H9 (cell line): ENCODE measurements around the gene CORO7. TPM values are rescaled to one million over a fixed set of nuclear protein-coding genes. Genes with fewer than 3 reads are reported as not detected.

Experiments used
- DNase-seq: peaks from one replicate; pipeline ENCODE4 v3.0.0-alpha.2; 2017
- H2AFZ ChIP-seq: one replicate; pipeline ENCODE4 v1.6.1; 2013; ENCODE audit warnings: mild to moderate bottlenecking, low read length, control low read depth, moderate library complexity
- H2AK5ac ChIP-seq: 2 replicates; pipeline ENCODE4 v1.6.1; 2013; ENCODE audit warnings: low read length, control low read depth, mixed read lengths; ENCODE audit not compliant: insufficient read length
- H2BK120ac ChIP-seq: one replicate; pipeline ENCODE4 v1.6.1; 2013; ENCODE audit warnings: low read depth, mild to moderate bottlenecking, low read length, control low read depth, inconsistent platforms; ENCODE audit not compliant: poor library complexity, severe bottlenecking
- H2BK12ac ChIP-seq: 2 replicates; pipeline ENCODE4 v1.6.1; 2013; ENCODE audit warnings: low read length, control low read depth, mixed read lengths, low read depth; ENCODE audit not compliant: insufficient read length
- H2BK15ac ChIP-seq: 2 replicates; pipeline ENCODE4 v1.6.1; 2013; ENCODE audit warnings: low read depth, low read length, control low read depth
- H2BK20ac ChIP-seq: one replicate; pipeline ENCODE4 v1.6.1; 2013; ENCODE audit warnings: low read depth, mild to moderate bottlenecking, low read length, control low read depth, inconsistent platforms; ENCODE audit not compliant: poor library complexity, severe bottlenecking
- H2BK5ac ChIP-seq: 2 replicates; pipeline ENCODE4 v1.6.1; 2013; ENCODE audit warnings: low read length, control low read depth, mixed read lengths; ENCODE audit not compliant: insufficient read length
- H3K14ac ChIP-seq: 2 replicates; pipeline ENCODE4 v1.6.1; 2013; ENCODE audit warnings: low read length, control low read depth; ENCODE audit not compliant: insufficient read depth
- H3K18ac ChIP-seq: 2 replicates; pipeline ENCODE4 v1.6.1; 2013; ENCODE audit warnings: low read depth, mild to moderate bottlenecking, mixed read lengths, low read length, control low read depth; ENCODE audit not compliant: insufficient read length
- H3K23ac ChIP-seq: 2 replicates; pipeline ENCODE4 v1.6.1; 2013; ENCODE audit warnings: low read length, control low read depth, mixed read lengths, low read depth; ENCODE audit not compliant: insufficient read length
- H3K23me2 ChIP-seq: 2 replicates; pipeline ENCODE4 v1.6.1; 2013; ENCODE audit warnings: low read depth, mild to moderate bottlenecking, mixed read lengths, low read length, control low read depth; ENCODE audit not compliant: insufficient read length, poor library complexity, severe bottlenecking
- H3K27ac ChIP-seq: 2 replicates; pipeline ENCODE4 v1.5.1; 2013; ENCODE audit warnings: low read length, control low read depth, mixed read lengths, low read depth; ENCODE audit not compliant: insufficient read length
- H3K27me3 ChIP-seq: 2 replicates; pipeline ENCODE4 v1.6.1; 2013; ENCODE audit warnings: low read length, control low read depth, inconsistent platforms; ENCODE audit not compliant: insufficient read depth
- H3K4ac ChIP-seq: 2 replicates; pipeline ENCODE4 v1.6.1; 2013; ENCODE audit warnings: low read depth, mild to moderate bottlenecking, control low read depth, inconsistent platforms, low read length, moderate library complexity
- H3K4me1 ChIP-seq: 2 replicates; pipeline ENCODE4 v1.6.1; 2013; ENCODE audit warnings: low read length, control low read depth, inconsistent platforms; ENCODE audit not compliant: insufficient read depth
- H3K4me2 ChIP-seq: 2 replicates; pipeline ENCODE4 v1.6.1; 2013; ENCODE audit warnings: low read length, control low read depth, mixed read lengths; ENCODE audit not compliant: insufficient read length, insufficient read depth
- H3K56ac ChIP-seq: 2 replicates; pipeline ENCODE4 v1.6.1; 2013; ENCODE audit warnings: low read depth, mild to moderate bottlenecking, mixed read lengths, low read length, control low read depth; ENCODE audit not compliant: insufficient read length
- H3K79me1 ChIP-seq: 2 replicates; pipeline ENCODE4 v1.6.1; 2013; ENCODE audit warnings: low read depth, mild to moderate bottlenecking, moderate library complexity, low read length, control low read depth, inconsistent platforms; ENCODE audit not compliant: insufficient read depth, poor library complexity, severe bottlenecking
- H3K79me2 ChIP-seq: 2 replicates; pipeline ENCODE4 v1.6.1; 2013; ENCODE audit warnings: low read length, control low read depth, inconsistent platforms; ENCODE audit not compliant: insufficient read depth
- H3K9ac ChIP-seq: 2 replicates; pipeline ENCODE4 v1.6.1; 2013; ENCODE audit warnings: low read length, control low read depth, mixed read lengths; ENCODE audit not compliant: insufficient read length; ENCODE audit errors: extremely low read depth
- H3K9me3 ChIP-seq: one replicate; pipeline ENCODE4 v1.6.1; 2013; ENCODE audit warnings: low read depth, low read length, inconsistent platforms; ENCODE audit not compliant: control insufficient read depth
- H3T11ph ChIP-seq: one replicate; pipeline ENCODE4 v1.6.1; 2013; ENCODE audit warnings: mild to moderate bottlenecking, low read length, control low read depth, inconsistent platforms
- H4K20me1 ChIP-seq: one replicate; pipeline ENCODE4 v1.6.1; 2013; ENCODE audit not compliant: control insufficient read depth, insufficient read length, insufficient read depth
- H4K5ac ChIP-seq: 2 replicates; pipeline ENCODE4 v1.6.1; 2013; ENCODE audit warnings: low read depth, mild to moderate bottlenecking, mixed read lengths, low read length, control low read depth; ENCODE audit not compliant: insufficient read length
- H4K8ac ChIP-seq: replicated peaks from 2 replicates; pipeline ENCODE4 v1.6.1; 2013; ENCODE audit warnings: low read length, control low read depth, mixed read lengths, low read depth; ENCODE audit not compliant: insufficient read length
- H4K91ac ChIP-seq: 2 replicates; pipeline ENCODE4 v1.6.1; 2013; ENCODE audit warnings: low read depth, mild to moderate bottlenecking, moderate library complexity, mixed read lengths, low read length, control low read depth; ENCODE audit not compliant: insufficient read length
- H3K27ac Mint-ChIP-seq, 3 experiments: 2 replicates in 2 of 3; 3 replicates in 1 of 3; pipeline ENCODE4 v1.8.0; 2020 to 2021; ENCODE audit warnings: mixed read lengths in 3 of 3, mild to moderate bottlenecking in 1 of 3, moderate library complexity in 1 of 3
- H3K27me3 Mint-ChIP-seq: 2 replicates; pipeline ENCODE4 v1.8.0; 2021; ENCODE audit warnings: low read depth, mild to moderate bottlenecking, moderate library complexity, mixed read lengths
- H3K36me3 Mint-ChIP-seq, 3 experiments: 2 replicates in 2 of 3; 3 replicates in 1 of 3; pipeline ENCODE4 v1.8.0; 2020 to 2021; ENCODE audit warnings: low read depth in 3 of 3, mixed read lengths in 3 of 3; ENCODE audit not compliant: insufficient read depth in 1 of 3
- H3K4me1 Mint-ChIP-seq, 2 experiments: 2 replicates each; pipeline ENCODE4 v1.8.0; 2020; ENCODE audit warnings: mixed read lengths in 2 of 2
- H3K4me3 Mint-ChIP-seq, 2 experiments: 2 replicates in 1 of 2; 3 replicates in 1 of 2; pipeline ENCODE4 v1.8.0; 2020 to 2021; ENCODE audit warnings: mild to moderate bottlenecking in 2 of 2, mixed read lengths in 2 of 2, moderate library complexity in 1 of 2
- H3K9me3 Mint-ChIP-seq, 2 experiments: 2 replicates in 1 of 2; 3 replicates in 1 of 2; pipeline ENCODE4 v1.8.0; 2020; ENCODE audit warnings: mild to moderate bottlenecking in 2 of 2, mixed read lengths in 2 of 2, moderate library complexity in 1 of 2
- WGBS: extraction: QIAGEN DNeasy Blood & Tissue Kit; methylation state at CpG from one replicate; pipeline ENCODE4 v1.1.7; 2013; ENCODE audit warnings: missing lambda C conversion rate, low lambda C conversion rate, mixed read lengths; ENCODE audit not compliant: insufficient read length; ENCODE audit errors: extremely low coverage; 5-methylcytosine and 5-hydroxymethylcytosine counted together
- total RNA-seq: library from RNA; stranded (reverse); gene quantifications from 2 replicates; pipeline ENCODE4 v1.2.1, GENCODE V29; 2021
- TF ChIP-seq, protein P1 (sequence below): fragments of 200-600 bp; sonication (generic); conservative IDR thresholded peaks from 3 replicates; pipeline ENCODE4 v1.8.0; 2021; ENCODE audit warnings: antibody characterized with exemption, mild to moderate bottlenecking

Gene CORO7
- total RNA-seq, 1 experiment from 2014 or later = 38.4 TPM

DNA sequence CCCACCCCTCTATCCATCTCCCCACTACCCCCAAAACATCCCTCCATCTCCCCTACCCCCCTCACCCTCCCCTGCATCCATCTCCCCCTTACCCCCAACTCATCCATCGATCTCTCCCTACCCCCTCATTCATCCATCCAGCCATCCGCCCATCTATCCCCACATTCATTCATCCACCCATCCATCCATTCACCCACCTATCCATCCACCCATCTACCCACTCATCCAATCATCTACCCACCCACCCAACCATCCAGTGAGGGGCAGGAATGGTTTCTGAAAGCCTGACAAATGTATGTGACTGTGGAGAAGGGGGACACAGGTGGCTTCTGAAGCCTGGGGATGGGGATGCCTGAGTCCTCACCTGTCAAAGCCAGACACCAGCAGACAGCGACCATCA is 56.5 kb downstream of the CORO7 start:
- H3K27me3 Mint-ChIP-seq = no peaks in the 10 kb centered on the region
- no peaks in the 10 kb centered on the region; a peak in 1 of 5 replicates for H3K9me3 Mint-ChIP-seq
- H3K4me1 ChIP-seq = no peaks in the 10 kb centered on the region
- H3K79me2 ChIP-seq = no peaks in the 10 kb centered on the region
- no peak overlapping the region for H4K5ac ChIP-seq
- no peak overlapping the region for H3K18ac ChIP-seq
- no peak for DNase-seq
- whole genome bisulfite sequencing = 100% methylated on average over 2 of the region's 3 CpGs
- H2BK12ac ChIP-seq = no peak overlapping the region
- no peak overlapping the region for H2BK5ac ChIP-seq
- no peak overlapping the region for H4K8ac ChIP-seq
- H3K56ac ChIP-seq = no peak overlapping the region
- no peak overlapping the region for H3K4ac ChIP-seq
- no peak overlapping the region for H4K91ac ChIP-seq
- H3K4me2 ChIP-seq = no peak overlapping the region
- no peak overlapping the region for H3K4me3 Mint-ChIP-seq
- H4K20me1 ChIP-seq = no peaks in the 10 kb centered on the region
- peaks cover 4% of the 10 kb centered on the region for H3K23me2 ChIP-seq
- no peak overlapping the region for H3K27ac Mint-ChIP-seq
- no peak overlapping the region for H2BK15ac ChIP-seq
- H3K23ac ChIP-seq = no peak overlapping the region
- TF ChIP-seq, protein P1, sequence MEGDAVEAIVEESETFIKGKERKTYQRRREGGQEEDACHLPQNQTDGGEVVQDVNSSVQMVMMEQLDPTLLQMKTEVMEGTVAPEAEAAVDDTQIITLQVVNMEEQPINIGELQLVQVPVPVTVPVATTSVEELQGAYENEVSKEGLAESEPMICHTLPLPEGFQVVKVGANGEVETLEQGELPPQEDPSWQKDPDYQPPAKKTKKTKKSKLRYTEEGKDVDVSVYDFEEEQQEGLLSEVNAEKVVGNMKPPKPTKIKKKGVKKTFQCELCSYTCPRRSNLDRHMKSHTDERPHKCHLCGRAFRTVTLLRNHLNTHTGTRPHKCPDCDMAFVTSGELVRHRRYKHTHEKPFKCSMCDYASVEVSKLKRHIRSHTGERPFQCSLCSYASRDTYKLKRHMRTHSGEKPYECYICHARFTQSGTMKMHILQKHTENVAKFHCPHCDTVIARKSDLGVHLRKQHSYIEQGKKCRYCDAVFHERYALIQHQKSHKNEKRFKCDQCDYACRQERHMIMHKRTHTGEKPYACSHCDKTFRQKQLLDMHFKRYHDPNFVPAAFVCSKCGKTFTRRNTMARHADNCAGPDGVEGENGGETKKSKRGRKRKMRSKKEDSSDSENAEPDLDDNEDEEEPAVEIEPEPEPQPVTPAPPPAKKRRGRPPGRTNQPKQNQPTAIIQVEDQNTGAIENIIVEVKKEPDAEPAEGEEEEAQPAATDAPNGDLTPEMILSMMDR = no peak
- H3K4me1 Mint-ChIP-seq = 0 out of 4 replicates have a peak, but pooled peaks cover 0 to 3% of the 10 kb centered on the region in 2 experiments
- no peak overlapping the region for H3K9ac ChIP-seq
- H3K9me3 ChIP-seq = no peaks in the 10 kb centered on the region
- no peak overlapping the region for H3T11ph ChIP-seq
- no peak overlapping the region for H2BK120ac ChIP-seq
- no peak overlapping the region for H3K14ac ChIP-seq
- no peaks in the 10 kb centered on the region for H3K27me3 ChIP-seq
- no peak overlapping the region for H2AFZ ChIP-seq
- no peak overlapping the region for H3K27ac ChIP-seq
- H3K36me3 Mint-ChIP-seq = peaks cover 2 to 4% (median 2%) of the 10 kb centered on the region in 3 experiments; a peak in 2 of 7 replicates
- no peak overlapping the region for H2AK5ac ChIP-seq
- no peaks in the 10 kb centered on the region for H3K79me1 ChIP-seq
- no peak overlapping the region for H2BK20ac ChIP-seq
